Stimulated activated naive CD4-positive, alpha-beta T cell treated with Interleukin-2 at 50 U/mL for 16 hours (primary cell): ENCODE measurements around the gene DSCAM.
"Not testable (repeated sequence)": the region's sequence is repeated elsewhere in the genome, so short reads cannot be mapped to it uniquely, and the experiment has no call there.

ENCODE experiments used
- DNase-seq: peaks from one replicate; lab custom pipeline; 2025; lab: John Stamatoyannopoulos, UW

The DSCAM gene

DNA sequence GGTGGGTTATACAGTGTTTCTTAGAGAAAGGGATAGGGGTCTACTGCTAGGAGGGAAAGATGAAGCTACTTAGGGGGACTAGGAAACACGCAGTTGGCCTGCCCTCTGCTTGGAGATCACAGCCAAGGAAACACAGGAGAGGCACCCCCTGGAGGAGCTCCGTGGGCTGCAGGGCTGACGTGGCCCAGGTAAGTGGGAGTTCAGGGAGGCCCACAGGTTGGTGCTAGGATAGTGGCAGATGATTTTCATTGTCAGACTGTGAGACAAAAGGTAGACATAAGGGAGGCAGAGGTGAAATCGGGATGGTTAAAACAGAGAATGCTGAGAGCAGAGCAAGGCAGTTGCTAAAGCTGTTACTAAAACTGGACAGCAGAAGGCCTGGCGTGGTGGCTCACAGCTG lies 463.0 kb downstream of the DSCAM start:
- no peak for DNase-seq

DNA sequence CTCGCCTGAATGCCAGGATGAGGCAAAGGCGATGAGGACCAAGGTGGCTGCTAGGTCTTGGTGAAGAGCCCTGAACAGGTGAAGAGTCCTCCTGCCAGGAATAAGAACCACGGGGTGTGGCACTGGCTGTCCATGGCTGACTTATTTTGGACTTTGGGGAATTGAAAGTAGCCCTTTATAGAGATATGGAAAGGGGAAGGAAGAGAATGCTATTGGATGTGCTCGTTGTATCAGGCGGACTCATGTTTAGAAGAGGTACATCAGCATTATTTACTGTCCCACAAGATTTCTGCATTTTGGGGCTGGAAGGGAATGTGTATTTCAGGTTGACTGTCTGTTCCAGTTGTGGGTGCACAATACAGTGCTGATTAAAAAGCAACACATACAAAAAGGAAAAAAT lies 465.8 kb downstream of the DSCAM start:
- no peak for DNase-seq

DNA sequence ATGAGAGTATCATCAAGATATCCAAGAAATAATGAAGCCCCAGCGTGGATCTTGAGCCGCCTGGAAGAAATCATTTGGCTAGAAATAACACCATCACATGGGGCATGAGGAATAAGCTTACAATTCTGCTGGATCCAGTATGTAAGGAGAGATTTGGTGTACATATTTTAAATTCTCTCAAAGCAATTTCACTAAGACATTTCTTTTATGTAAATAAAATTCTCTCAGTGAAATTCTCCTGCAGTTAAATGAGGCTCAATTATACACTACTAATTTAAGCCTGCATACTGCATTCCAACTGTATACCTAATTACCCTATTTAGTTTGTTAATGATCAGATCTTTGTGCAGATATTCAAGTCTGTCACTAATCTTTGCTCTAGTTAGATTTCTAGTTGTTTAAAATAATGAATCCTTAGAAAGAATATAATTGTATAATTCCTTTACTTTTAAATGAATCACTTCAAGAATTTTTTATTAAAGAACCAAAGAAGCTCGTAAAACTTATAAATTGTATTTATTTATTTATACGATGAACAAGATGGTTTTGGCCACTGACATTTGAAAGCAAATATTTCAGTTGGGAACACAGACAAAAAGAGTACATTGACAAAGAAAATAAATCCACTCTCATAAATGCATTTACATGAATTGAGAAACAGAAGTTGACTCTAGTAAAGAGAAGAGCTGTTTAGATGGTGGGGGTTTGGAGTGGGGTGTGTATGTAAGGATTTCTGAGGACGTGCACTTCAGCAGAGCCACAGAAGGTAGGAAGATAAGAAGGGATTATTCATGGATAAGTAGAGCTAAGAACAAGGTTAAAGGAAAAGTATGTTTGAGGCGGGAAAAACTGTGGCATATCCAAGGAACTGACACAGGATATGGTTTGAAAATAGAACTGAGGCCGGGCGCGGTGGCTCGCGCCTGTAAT lies 466.8 kb downstream of the DSCAM start:
- DNase-seq = no peak

DNA sequence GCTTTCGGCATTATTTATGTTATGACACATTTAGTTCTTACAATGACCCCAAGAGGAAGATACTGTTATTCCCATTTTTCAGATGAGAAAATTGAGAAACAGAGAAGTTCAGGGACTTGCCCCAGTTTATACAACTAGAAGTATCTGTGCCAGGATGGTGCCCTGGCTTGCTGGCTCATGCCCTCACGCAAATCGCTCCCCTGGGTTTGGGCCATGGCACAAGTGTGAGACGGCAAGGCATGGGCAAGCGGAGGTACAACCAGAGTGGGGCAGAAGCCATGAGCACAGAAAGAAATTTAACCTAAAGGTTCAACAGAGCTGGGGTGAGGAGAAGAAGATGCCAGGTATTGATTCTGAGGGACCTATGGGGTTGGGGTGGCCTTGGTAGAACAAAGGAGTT lies 469.8 kb downstream of the DSCAM start:
- DNase-seq = no peak

DNA sequence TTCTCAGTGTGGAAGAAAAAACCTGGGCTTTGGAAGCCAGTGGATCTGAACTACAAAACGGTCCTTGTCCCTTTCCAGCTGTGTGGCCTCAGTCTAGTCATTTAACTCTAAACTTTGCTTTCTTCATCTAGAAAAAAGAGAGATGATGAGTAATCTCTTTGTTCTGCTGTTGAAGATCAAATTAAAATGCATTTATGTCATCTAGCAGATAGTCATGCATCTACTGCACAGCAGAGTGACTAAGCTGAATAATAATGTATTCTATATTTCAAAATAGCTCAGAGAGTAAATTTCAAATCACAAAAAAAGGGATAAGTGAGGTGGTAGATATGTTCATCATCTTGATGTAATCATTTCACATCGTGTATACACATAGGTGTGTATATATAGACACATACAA lies 473.2 kb downstream of the DSCAM start:
- no peak for DNase-seq

DNA sequence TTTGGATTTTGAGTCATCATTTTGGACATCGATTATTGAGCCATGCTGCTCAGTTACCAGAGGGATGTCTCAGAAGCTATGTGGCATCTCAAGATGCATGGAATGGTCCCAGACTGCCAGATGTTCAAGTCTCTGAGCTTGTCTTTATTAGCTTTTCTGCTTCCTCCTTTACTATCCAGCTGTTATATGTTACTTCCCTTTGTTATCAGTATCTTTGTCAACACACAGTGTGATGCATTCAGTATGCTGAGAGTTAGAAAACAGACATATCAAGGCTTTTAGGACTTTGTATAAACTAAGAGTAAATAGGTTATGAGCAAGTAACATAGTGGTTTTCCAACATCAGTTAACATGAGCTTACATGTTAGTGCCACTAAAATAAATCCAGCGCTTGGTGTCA lies 474.5 kb downstream of the DSCAM start:
- DNase-seq = no peak

DNA sequence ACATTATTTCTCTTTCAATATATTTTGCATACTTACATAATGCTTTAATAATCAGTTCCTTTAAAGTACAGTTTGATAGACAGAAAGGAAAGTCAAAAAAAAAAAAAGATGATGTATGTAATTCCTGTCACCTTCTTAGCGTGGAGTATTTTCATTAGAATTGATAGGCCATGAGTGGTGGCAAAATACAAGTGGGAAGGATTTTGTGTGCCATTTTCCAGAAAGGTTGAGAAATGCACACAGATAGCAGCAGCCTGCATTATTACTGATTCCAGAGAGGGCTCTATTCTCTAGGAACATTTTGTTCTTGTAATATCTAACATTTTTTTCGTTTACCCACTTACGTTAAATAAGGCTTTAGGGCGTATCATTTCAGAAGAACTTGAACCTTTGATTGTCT lies 475.6 kb downstream of the DSCAM start:
- no peak for DNase-seq

DNA sequence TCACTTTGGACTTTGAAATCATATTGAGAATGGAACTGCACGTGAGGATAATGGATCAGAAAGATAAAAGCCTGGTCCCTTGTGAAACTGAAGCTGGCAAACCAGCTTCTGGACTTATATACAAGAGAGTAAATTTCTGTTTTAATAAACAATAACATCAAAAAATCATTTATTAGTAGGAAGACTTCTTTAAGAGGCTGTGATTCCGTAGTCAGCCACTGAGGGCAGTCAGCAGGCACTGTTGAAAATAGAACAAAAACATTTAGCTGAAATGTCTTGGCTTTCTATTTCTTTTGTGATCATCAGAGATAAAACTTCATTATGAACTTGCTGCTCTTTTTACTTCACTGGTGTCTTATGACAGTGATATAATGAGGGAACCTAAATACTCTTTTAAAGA lies 490.3 kb downstream of the DSCAM start:
- DNase-seq = no peak

DNA sequence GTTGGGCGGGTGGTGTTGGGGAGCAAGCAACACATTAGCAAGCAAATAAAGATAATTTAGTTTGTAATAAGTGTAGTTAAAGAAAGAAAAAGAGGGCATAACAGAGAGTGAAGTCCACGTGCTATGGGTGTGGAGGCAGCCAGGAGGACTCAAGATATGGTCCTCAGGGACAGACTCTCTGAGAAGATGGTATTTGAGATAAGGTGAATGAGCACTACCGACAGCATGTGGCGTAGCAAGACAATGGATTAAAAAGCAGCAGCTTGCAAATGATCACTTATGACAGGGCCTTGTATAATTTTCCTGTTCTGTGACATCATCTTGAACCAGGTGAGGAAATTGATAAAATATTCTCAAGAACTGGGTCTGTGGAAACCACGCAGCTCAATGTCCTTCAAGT lies 491.9 kb downstream of the DSCAM start:
- no peak for DNase-seq

DNA sequence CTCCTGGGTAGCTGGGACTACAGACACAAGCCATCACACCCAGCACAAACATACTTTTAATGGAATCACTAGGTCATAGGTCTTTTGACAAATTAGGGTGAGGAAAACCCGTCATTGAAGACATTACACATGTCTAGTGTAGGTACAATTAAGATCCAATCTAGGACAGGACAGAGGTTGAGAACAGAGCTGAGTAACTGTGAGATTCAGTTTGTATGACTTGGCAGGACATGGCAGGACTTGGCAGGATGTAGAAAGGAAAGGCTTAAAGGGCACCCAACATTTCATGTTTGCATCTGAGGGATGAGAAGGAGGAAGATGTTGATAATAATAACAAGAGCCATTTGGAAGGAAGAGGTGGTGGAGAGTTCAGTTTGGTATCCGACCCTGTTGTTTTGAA lies 496.0 kb downstream of the DSCAM start:
- DNase-seq = no peak

DNA sequence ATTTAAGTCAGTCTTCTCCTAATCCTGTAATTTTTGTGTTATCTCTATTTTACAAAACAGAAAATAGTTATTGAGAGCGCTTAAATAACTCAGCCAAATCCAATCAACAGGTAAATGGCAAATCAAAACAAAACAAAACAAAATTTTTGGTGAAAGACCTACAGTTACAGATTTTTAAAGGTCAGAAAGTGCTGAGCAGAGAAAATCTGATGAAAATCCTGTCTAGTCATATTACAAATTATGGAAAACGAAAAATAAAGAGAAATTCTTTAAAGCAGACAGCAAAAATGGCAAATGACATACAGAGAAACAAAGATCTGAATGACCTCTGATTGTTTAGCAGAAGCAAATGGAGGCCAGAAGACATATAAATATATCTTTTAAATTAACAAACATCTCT lies 497.4 kb downstream of the DSCAM start:
- DNase-seq = no peak

DNA sequence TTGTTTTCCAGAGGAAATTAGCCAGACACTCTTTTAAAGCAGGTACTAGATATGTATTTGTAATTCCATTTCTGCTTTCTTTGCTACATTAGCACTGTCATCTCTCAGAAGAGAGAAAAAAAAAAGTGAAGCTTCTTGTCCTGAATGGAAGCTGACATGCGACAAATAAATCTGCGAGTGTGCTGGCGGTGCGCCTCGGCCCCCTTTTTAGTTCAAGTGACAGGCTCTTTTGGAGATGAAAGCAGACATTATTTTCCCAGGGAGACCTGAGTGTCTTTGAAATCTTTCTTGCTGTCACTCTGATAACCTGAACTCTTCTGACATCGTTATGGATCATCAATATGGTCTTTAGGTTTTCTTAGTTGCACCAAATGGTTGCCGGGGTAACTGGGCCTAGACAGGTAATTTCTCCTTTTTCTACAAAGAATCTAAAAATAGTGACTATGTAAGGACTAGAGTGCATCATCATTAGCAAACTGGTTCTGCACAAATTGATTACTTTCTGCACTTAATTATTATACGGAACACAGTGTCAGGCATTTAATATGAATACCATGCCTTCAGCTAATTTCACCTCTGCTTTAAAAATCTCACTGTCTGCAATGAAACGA lies 501.1 kb downstream of the DSCAM start:
- no peak for DNase-seq

DNA sequence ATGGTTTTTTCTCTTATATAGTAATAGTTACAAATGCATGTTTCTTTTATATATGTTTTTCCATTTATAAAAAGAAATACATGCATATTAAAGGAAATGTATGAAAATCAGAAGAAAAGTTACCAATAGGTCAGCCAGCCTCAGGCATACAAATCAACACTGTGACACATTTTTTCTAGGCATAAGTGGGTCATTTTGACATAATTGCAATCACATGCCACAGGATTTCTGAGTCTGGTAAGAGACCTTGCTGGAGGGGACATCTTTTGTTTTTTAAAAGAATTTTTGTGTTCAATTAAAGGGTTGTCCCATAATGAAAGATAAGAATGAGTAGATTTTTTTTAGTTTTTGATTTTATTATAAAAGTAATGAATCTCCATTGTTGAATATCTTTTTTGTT lies 506.6 kb downstream of the DSCAM start:
- no peak for DNase-seq

DNA sequence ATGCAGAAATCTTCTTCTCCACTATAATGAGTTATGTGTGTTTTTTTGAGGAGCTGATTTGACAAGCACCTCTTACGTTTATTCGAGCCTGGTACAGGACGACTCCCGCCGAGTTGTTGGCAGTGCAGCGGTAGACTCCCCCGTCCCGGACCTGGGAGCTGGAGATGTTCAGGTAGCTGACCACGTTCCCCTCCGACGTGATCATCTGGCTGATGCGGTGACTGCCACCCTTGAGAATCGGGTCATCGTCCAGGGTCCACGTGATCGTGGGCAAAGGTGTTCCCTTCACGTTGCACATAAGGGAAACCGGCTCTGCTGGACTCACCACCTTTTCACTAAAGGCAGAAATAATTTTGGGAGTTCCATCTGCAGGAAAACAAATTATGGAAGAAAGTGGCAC lies 507.9 kb downstream of the DSCAM start:
- no peak for DNase-seq

DNA sequence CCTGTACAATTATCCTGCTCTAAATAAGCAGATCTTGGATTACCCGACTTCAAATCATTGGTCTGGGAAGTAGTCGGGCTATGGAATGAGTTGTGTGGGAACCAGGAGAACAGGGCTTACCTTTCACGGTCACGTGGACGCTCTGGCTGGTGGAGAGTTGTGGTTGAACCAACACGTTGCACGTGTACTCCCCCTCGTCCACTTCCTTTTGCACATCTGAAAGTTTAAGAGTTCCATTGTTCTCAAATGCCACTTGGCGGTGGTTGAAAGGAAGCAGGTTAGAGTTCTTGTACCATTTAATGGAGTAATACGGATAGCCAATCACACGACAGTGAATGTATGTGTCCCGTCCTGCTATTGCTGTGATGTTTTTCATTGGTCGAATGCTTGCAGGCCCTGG lies 509.0 kb downstream of the DSCAM start:
- no peak for DNase-seq

DNA sequence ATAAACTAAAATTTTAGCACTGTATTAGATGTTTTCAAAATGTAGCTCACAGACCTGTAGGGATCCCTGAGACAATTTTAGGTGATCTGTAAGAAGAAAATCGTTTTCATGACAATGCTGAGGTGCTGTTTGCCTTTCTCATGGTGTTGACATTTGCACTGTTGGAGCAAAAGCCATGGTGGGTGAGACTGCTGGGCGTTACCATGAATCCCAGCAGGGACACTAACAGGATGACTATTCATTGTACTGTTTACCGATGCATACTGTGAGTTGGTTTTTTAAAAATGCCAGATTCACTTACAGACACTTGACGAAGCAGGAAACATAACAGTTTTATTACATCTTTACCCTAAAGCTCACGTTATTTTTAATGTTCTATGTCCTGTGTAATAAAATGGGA lies 511.3 kb downstream of the DSCAM start:
- no peak for DNase-seq

DNA sequence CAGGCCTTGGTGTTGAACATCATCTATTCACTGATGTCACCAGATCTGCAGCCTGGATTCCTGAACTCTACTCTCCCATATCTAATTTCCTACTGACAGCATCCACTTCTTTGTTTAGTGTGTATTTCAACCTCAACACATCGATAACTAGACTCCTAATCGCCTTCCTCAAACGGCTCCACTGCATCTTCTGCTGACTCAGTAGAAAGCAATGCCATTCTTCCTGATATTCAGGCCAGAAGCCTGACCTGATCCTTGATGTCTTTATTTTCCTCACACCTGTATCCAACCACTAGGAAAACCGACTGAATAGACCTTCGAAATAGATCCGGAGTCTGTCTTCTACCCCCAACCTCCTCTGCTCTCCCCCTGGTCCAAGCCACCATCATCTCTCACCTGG lies 512.8 kb downstream of the DSCAM start:
- no peak for DNase-seq

DNA sequence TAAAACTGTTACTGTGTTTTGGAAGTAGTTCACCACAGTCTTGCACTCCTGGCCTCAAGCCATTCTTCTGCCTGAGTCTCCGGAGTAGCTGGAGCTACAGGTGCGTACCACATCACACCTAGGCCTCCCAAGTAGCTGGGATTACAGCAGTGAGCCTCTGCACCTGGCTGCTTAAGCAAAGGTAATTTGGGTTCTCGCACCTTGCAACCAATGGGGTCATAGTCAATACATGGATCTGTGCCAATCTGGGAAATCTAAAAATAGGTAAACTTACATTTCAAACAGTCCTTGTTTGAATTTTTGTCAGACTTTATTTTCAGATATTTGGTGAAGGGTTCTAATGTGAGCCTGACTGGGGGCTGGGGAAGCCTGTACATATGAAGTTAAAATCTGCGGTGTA lies 513.2 kb downstream of the DSCAM start:
- no peak for DNase-seq

DNA sequence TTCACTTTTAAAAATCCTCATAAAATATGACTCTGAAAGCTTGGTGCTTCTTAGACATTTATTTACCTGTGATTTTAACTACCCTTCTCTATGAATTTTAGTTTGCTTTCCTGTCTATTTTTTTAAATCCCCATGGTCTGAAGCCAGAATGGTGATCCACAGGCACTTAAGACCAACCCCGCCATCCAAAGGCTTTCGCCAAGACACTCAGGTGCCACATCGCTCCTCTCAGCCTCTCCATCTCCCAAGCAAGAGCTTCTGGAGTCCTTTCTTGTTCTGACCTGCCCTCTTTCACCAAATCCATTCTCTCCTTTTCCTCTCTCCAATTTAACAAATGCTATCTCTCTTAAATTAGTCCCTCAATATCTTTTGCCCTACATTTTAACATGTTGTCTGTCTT lies 515.2 kb downstream of the DSCAM start:
- DNase-seq = no peak

DNA sequence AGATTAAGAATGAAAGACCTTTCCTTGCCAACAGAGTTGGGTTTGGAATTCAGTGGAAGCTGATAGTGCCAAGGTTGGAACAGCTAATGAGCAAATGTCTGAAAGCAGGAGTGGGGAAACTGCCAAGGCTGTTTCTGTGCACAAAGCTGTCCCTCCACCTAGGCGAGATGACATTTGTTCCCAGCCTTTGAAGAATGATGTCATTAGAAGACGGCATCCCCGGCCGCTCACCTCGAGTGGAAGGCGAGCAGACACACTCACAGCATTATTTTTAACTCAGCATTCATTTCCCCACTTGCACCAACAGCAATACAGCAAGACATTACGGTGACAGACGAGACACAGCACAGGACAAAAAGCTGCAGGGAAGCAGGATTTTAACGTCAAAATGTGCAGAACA lies 515.8 kb downstream of the DSCAM start:
- DNase-seq = no peak

DNA sequence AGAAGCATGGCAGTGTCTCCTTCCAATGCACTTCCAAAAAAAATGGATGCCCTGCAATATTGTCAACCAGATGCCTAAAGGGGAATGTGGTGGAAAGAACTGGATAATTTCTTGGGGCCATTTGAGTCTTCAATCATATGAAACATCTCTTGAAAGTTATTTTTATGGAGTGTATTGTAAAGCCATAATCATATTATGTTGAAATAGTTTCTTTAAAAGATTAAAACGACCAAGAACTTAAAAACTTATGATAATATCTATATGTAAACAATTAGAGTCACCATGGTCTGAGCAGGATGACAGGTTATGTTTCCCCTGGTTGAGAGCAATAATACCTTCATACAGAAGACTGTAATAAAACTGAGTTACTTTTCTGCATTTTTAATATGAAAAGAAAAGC lies 522.6 kb downstream of the DSCAM start:
- DNase-seq = no peak

DNA sequence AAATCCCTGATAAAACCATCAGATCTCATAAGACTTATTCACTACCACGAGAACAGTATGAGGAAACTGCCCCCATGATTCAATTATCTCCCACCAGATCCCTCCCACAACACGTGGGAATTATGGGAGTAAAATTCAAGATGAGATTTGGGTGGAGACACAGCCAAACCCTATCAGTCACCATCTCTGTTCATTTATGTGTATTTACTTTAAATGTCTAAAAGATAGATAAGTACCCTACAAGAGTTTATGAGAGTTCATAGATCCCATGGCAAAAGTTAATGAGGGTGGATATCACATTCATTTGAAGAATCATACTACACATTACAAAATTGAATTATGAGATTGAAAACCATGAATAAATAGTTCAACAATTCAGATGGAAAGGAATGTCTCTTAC lies 526.2 kb downstream of the DSCAM start:
- DNase-seq = not testable (repeated sequence)

DNA sequence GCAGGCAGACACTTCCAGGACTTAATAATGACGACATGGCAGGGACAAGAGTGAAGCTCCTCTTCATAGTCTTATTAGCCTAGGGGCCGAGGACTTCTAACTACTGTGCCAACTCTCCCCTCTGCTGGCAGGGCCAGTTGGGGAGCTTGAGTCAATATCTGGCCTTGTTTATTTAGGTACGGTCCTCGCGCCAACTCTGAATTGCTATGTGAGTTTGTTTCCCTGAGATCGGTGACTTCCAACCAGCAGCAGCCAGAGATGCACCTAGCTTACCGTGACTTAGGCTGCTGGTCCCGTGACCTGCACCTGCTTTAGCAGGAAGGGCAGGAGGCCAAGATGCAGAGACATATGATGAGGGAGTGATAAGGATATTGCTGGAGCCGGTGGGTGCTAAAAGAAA lies 528.6 kb downstream of the DSCAM start:
- DNase-seq = no peak

DNA sequence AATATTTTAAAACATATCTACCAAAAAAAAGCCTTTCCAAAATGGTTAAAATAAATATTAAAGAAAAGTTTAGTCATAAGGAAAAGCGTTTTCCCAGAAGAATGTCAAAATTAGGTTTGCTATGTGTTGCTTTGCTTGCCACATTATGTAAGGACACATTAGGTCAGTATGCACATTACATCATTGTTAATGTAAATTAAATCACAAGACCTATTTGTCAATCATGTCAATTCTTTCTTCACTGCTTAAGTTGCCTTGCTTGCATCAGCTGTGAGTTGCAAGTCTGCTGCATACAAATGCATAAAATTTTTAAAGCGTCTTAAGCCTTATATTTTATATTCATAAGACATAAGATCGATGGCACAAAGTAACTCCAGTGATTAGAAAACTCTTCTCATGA lies 530.9 kb downstream of the DSCAM start:
- DNase-seq = no peak
